ENCODE measurements around the gene FBXO4. TPM values are rescaled to one million over a fixed set of nuclear protein-coding genes. Genes with fewer than 3 reads are reported as not detected.

Gene FBXO4
- total and polyA plus RNA-seq, 2 of the 8 experiments (the other 6 are each of a cell fraction or from before 2014, with no cell fraction given): 0.60 to 0.88 TPM

- no peak for TF ChIP-seq CHD7 (IDR thresholded peaks at IDR 0.05; ENCODE audit: insufficient replicate concordance, low read length)
- TF ChIP-seq SP4 (IDR thresholded peaks at IDR 0.05; ENCODE audit: low read length): peak; percentile 98
- TF ChIP-seq TBP (IDR thresholded peaks at IDR 0.05; ENCODE audit: low read depth, low read length): peak; percentile 83
- no peak for TF ChIP-seq SUZ12 (IDR thresholded peaks at IDR 0.05; ENCODE audit: low read length)
- TF ChIP-seq CBX5 (IDR thresholded peaks at IDR 0.05; ENCODE audit: low read depth, low read length): no peak
- peak; percentile 53 for TF ChIP-seq ASH2L (IDR thresholded peaks at IDR 0.05; ENCODE audit: low read length)
- TF ChIP-seq ZNF274 (IDR thresholded peaks at IDR 0.05; ENCODE audit: borderline replicate concordance, extremely low read depth, low read length): no peak
- TF ChIP-seq KDM5A (IDR thresholded peaks at IDR 0.05; ENCODE audit: low read length): peak; percentile 91
- peak; percentile 95 for TF ChIP-seq YY1 (IDR thresholded peaks at IDR 0.05; ENCODE audit: low read depth, low read length)
- peak; percentile 71 to 88; a peak in 3 of 4 replicates for TF ChIP-seq SIN3A (conservative IDR thresholded peaks at IDR 0.05 in 1 of 2, IDR thresholded peaks at IDR 0.05 in 1 of 2; ENCODE audit: low read depth in 1 of 2, low read length in 2 of 2)
Measured at GRCh38 chr5:41903892-41904799, 20.9 kb upstream of the FBXO4 start, which contains the start of gene RIMOC1 (continued).

Measured in H1 (cell line).